HepG2 (cell line): ENCODE measurements around the gene CCDC83. TPM values are rescaled to one million over a fixed set of nuclear protein-coding genes. Genes with fewer than 3 reads are reported as not detected.
A peak's percentile ranks its signal among the peaks of the same experiment; 100 is the strongest.

Source experiments
- BCL6 ChIP-seq: IDR thresholded peaks from 2 replicates; pipeline ENCODE4 v1.6.1; 2016; ENCODE audit warnings: missing genetic modification reagents, missing compliant biosample characterization
- BRCA1 ChIP-seq: sonication (generic); formaldehyde crosslinking; IDR thresholded peaks from 2 replicates; pipeline ENCODE4 v1.4.0; 2020; ENCODE audit warnings: missing genetic modification reagents
- CHD2 ChIP-seq: IDR thresholded peaks from 2 replicates; pipeline ENCODE4 v1.6.1; 2011; ENCODE audit warnings: low read depth, low read length, improper control_type of control experiment
- ELF3 ChIP-seq: IDR thresholded peaks from 2 replicates; pipeline ENCODE4 v1.6.1; 2016; ENCODE audit warnings: missing genetic modification reagents, missing compliant biosample characterization
- FOXP1 ChIP-seq, 2 experiments: fragments of 450-650 bp in 1 of 2; IDR thresholded peaks; 2 replicates each; pipeline ENCODE4 v1.6.1; 2017 to 2018; ENCODE audit warnings: antibody characterized with exemption in 1 of 2
- ISX ChIP-seq: sonication (generic); formaldehyde crosslinking; conservative IDR thresholded peaks from 2 replicates; pipeline ENCODE4 v1.5.0; 2020; ENCODE audit warnings: missing genetic modification reagents
- KAT8 ChIP-seq: IDR thresholded peaks from 2 replicates; pipeline ENCODE4 v1.6.1; 2016; ENCODE audit warnings: missing genetic modification reagents, missing compliant biosample characterization
- KDM5B ChIP-seq: sonication (generic); formaldehyde crosslinking; IDR thresholded peaks from 2 replicates; pipeline ENCODE4 v1.4.0; 2020; ENCODE audit warnings: missing genetic modification reagents, mild to moderate bottlenecking, borderline replicate concordance
- KLF6 ChIP-seq: IDR thresholded peaks from 2 replicates; pipeline ENCODE4 v1.8.0; 2016; ENCODE audit warnings: missing biosample characterization, missing genetic modification reagents
- NCOA1 ChIP-seq: sonication (generic); formaldehyde crosslinking; IDR thresholded peaks from 2 replicates; pipeline ENCODE4 v1.9.0; 2021; ENCODE audit warnings: missing genetic modification reagents
- RNF2 ChIP-seq: fragments of 450-650 bp; conservative IDR thresholded peaks from 2 replicates; pipeline ENCODE4 v1.6.1; 2016; ENCODE audit warnings: low read depth
- SP1 ChIP-seq, 2 experiments: fragments of 450-650 bp in 1 of 2; sonication (generic) in 1 of 2; formaldehyde crosslinking in 1 of 2; IDR thresholded peaks; 2 replicates each; pipeline versions ENCODE4 v1.4.0 to v1.6.1; 2016 to 2020; ENCODE audit warnings: missing genetic modification reagents in 1 of 2
- TAF15 ChIP-seq: fragments of 200-400 bp; formaldehyde crosslinking; IDR thresholded peaks from one replicate; pipeline ENCODE4 v1.6.1; 2018; ENCODE audit warnings: mild to moderate bottlenecking, low read depth, low read length; ENCODE audit not compliant: poor library complexity, severe bottlenecking
- TBX2 ChIP-seq: sonication (generic); formaldehyde crosslinking; IDR thresholded peaks from 2 replicates; pipeline ENCODE4 v1.5.0; 2020; ENCODE audit warnings: missing genetic modification reagents, mild to moderate bottlenecking, borderline replicate concordance
- TCF7 ChIP-seq: sonication (generic); IDR thresholded peaks from 2 replicates; pipeline ENCODE4 v1.6.1; 2016; ENCODE audit warnings: antibody characterized with exemption, low read depth
- YEATS4 ChIP-seq: sonication (generic); formaldehyde crosslinking; IDR thresholded peaks from 2 replicates; pipeline ENCODE4 v1.4.0; 2020; ENCODE audit warnings: missing genetic modification reagents, borderline replicate concordance
- ZFP41 ChIP-seq: sonication (generic); formaldehyde crosslinking; IDR thresholded peaks from 2 replicates; pipeline ENCODE4 v1.4.0; 2020; ENCODE audit warnings: mild to moderate bottlenecking, missing genetic modification reagents, borderline replicate concordance
- ZNF17 ChIP-seq: sonication (generic); formaldehyde crosslinking; IDR thresholded peaks from 2 replicates; pipeline ENCODE4 v1.5.0; 2020; ENCODE audit warnings: mild to moderate bottlenecking, missing genetic modification reagents
- ZNF24 ChIP-seq: fragments of 450-650 bp; IDR thresholded peaks from 2 replicates; pipeline ENCODE4 v1.6.1; 2017; ENCODE audit warnings: antibody characterized with exemption, mild to moderate bottlenecking
- ZNF251 ChIP-seq: sonication (generic); formaldehyde crosslinking; IDR thresholded peaks from 2 replicates; pipeline ENCODE4 v1.9.0; 2021; ENCODE audit warnings: mild to moderate bottlenecking, missing genetic modification reagents
- ZNF547 ChIP-seq: sonication (generic); formaldehyde crosslinking; IDR thresholded peaks from 2 replicates; pipeline ENCODE4 v1.5.1; 2020; ENCODE audit warnings: mild to moderate bottlenecking, missing genetic modification reagents
- ZNF652 ChIP-seq: IDR thresholded peaks from 2 replicates; pipeline ENCODE4 v1.6.1; 2016; ENCODE audit warnings: low read depth, borderline replicate concordance
- ZNF772 ChIP-seq: sonication (generic); formaldehyde crosslinking; IDR thresholded peaks from 2 replicates; pipeline ENCODE4 v1.5.0; 2020; ENCODE audit warnings: mild to moderate bottlenecking, missing genetic modification reagents
- ZSCAN31 ChIP-seq: sonication (generic); formaldehyde crosslinking; IDR thresholded peaks from 2 replicates; pipeline ENCODE4 v1.5.0; 2020; ENCODE audit warnings: low read depth, mild to moderate bottlenecking, missing genetic modification reagents
- polyA plus RNA-seq, 8 experiments: library from polyadenylated mRNA; depleted of rRNA in 3 of 8; stranded (reverse) in 7 of 8; unstranded in 1 of 8; fragments of >200 nt; fragmentation: Illumina TruSeq in 4 of 8; extraction: Trizol in 4 of 8; gene quantifications; 2 replicates each; pipeline versions ENCODE4 v1.2.1 to v1.2.3, GENCODE V29; 2011 to 2016; ENCODE audit warnings: low read depth in 4 of 8, missing spikeins in 1 of 8, mixed read lengths in 1 of 8; ENCODE audit not compliant: insufficient read depth in 1 of 8
- total RNA-seq, 5 experiments: library from RNA; depleted of rRNA; stranded (reverse); fragments of >200 nt; fragmentation: Illumina TruSeq; extraction: Trizol; gene quantifications; 2 replicates each; pipeline ENCODE4 v1.2.3, GENCODE V29; 2016; ENCODE audit warnings: low read depth in 1 of 5
- TF ChIP-seq, protein P1 (sequence below): sonication (generic); formaldehyde crosslinking; IDR thresholded peaks from 2 replicates; pipeline ENCODE4 v1.5.1; 2020; ENCODE audit warnings: mild to moderate bottlenecking, missing genetic modification reagents
- TF ChIP-seq, protein P2 (sequence below): sonication (generic); formaldehyde crosslinking; IDR thresholded peaks from 2 replicates; pipeline ENCODE4 v1.4.0; 2020; ENCODE audit warnings: mild to moderate bottlenecking, missing genetic modification reagents
- TF ChIP-seq, protein P3 (sequence below): sonication (generic); formaldehyde crosslinking; IDR thresholded peaks from 2 replicates; pipeline ENCODE4 v1.4.0; 2020; ENCODE audit warnings: missing genetic modification reagents

Gene CCDC83
- total and polyA plus RNA-seq, 2 of the 13 experiments (the other 11 are each of a cell fraction or from before 2014, with no cell fraction given): not detected

DNA sequence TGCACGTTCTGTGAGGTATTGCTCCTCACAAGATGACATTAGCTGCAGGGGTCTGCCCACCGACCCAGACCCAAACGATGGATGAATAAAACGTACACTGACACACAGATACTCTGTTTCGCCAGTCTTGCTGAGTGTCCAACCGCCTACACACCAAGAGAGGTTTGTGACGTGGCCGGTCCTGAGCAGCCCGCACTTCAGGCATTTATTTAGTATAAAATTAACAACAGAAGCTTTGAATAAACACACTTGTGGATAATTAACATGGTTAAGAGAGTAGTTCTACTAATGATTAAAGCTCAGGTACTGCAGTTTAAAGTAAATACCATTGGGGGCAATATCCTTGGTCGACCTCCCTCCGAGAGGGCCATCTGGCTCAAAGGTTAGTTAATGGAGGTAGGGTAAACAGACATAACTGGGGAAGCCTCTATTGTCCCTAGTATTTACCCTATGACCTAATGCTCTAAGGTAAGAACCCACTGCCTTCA lies 75.7 kb downstream of the CCDC83 start (continued):
- TF ChIP-seq TCF7 (peak; percentile 86), TBX2 (CRISPR knock-in tag) (peak; percentile 98), ISX (no peak), ZNF24 (no peak), CHD2 (no peak), ZNF17 (CRISPR knock-in tag) (no peak), KLF6 (CRISPR knock-in tag) (no peak), ZNF251 (CRISPR knock-in tag) (no peak), YEATS4 (CRISPR knock-in tag) (no peak), TAF15 (no peak), SP1 (IDR thresholded peaks at IDR 0.05) (no peak), SP1 (CRISPR knock-in tag; IDR thresholded peaks at IDR 0.05) (0 out of 2 replicates have a peak, but pooled peaks have one; percentile 34), ZNF547 (no peak), ZNF772 (CRISPR knock-in tag) (peak; percentile 79), ZFP41 (CRISPR knock-in tag) (no peak), BCL6 (CRISPR knock-in tag) (peak; percentile 96), ELF3 (CRISPR knock-in tag) (peak; percentile 75), ZNF652 (CRISPR knock-in tag) (peak; percentile 29; the same call in 1 of the 2 replicates), KAT8 (CRISPR knock-in tag) (peak; percentile 42; the same call in 1 of the 2 replicates), NCOA1 (CRISPR knock-in tag) (peak; percentile 77; the same call in 1 of the 2 replicates), RNF2 (no peak), ZSCAN31 (peak; percentile 77; the same call in 1 of the 2 replicates), KDM5B (no peak), FOXP1 (IDR thresholded peaks at IDR 0.05) (peak; percentile 85), FOXP1 (CRISPR knock-in tag; IDR thresholded peaks at IDR 0.05) (peak; percentile 96), BRCA1 (CRISPR knock-in tag) (peak; percentile 66; the same call in 1 of the 2 replicates)
- TF ChIP-seq, protein P1, sequence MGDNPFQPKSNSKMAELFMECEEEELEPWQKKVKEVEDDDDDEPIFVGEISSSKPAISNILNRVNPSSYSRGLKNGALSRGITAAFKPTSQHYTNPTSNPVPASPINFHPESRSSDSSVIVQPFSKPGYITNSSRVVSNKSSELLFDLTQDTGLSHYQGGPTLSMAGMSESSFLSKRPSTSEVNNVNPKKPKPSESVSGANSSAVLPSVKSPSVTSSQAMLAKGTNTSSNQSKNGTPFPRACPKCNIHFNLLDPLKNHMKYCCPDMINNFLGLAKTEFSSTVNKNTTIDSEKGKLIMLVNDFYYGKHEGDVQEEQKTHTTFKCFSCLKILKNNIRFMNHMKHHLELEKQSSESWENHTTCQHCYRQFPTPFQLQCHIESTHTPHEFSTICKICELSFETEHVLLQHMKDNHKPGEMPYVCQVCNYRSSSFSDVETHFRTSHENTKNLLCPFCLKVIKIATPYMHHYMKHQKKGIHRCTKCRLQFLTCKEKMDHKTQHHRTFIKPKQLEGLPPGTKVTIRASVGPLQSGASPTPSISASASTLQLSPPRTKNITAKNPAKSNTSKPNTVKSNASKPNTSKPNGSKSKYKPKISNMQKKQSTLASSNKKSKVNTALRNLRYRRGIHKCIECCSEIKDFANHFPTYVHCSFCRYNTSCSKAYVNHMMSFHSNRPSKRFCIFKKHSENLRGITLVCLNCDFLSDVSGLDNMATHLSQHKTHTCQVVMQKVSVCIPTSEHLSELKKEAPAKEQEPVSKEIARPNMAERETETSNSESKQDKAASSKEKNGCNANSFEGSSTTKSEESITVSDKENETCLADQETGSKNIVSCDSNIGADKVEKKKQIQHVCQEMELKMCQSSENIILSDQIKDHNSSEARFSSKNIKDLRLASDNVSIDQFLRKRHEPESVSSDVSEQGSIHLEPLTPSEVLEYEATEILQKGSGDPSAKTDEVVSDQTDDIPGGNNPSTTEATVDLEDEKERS (CRISPR knock-in tag): 0 out of 2 replicates have a peak, but pooled peaks have one; percentile 38
- TF ChIP-seq, protein P2, sequence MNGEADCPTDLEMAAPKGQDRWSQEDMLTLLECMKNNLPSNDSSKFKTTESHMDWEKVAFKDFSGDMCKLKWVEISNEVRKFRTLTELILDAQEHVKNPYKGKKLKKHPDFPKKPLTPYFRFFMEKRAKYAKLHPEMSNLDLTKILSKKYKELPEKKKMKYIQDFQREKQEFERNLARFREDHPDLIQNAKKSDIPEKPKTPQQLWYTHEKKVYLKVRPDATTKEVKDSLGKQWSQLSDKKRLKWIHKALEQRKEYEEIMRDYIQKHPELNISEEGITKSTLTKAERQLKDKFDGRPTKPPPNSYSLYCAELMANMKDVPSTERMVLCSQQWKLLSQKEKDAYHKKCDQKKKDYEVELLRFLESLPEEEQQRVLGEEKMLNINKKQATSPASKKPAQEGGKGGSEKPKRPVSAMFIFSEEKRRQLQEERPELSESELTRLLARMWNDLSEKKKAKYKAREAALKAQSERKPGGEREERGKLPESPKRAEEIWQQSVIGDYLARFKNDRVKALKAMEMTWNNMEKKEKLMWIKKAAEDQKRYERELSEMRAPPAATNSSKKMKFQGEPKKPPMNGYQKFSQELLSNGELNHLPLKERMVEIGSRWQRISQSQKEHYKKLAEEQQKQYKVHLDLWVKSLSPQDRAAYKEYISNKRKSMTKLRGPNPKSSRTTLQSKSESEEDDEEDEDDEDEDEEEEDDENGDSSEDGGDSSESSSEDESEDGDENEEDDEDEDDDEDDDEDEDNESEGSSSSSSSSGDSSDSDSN (CRISPR knock-in tag): no peak
- TF ChIP-seq, protein P3, sequence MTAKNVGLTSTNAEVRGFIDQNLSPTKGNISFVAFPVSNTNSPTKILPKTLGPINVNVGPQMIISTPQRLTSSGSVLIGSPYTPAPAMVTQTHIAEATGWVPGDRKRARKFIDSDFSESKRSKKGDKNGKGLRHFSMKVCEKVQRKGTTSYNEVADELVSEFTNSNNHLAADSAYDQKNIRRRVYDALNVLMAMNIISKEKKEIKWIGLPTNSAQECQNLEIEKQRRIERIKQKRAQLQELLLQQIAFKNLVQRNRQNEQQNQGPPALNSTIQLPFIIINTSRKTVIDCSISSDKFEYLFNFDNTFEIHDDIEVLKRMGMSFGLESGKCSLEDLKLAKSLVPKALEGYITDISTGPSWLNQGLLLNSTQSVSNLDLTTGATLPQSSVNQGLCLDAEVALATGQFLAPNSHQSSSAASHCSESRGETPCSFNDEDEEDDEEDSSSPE (CRISPR knock-in tag): no peak
